DND-41 (cell line): ENCODE results near the gene SAP30L.

Source experiments
- EZH2 ChIP-seq: IDR thresholded peaks from 3 replicates; pipeline ENCODE4 v1.6.1; 2012; ENCODE audit warnings: borderline replicate concordance, low read depth, mild to moderate bottlenecking, moderate library complexity, low read length, inconsistent platforms; ENCODE audit not compliant: severe bottlenecking
- TF ChIP-seq, protein P1 (sequence below): IDR thresholded peaks from 2 replicates; pipeline ENCODE4 v1.5.1; 2012; ENCODE audit warnings: borderline replicate concordance, low read length, moderate library complexity, mild to moderate bottlenecking; ENCODE audit not compliant: poor library complexity, severe bottlenecking; ENCODE audit errors: extremely low read depth

- TF ChIP-seq, protein P1, sequence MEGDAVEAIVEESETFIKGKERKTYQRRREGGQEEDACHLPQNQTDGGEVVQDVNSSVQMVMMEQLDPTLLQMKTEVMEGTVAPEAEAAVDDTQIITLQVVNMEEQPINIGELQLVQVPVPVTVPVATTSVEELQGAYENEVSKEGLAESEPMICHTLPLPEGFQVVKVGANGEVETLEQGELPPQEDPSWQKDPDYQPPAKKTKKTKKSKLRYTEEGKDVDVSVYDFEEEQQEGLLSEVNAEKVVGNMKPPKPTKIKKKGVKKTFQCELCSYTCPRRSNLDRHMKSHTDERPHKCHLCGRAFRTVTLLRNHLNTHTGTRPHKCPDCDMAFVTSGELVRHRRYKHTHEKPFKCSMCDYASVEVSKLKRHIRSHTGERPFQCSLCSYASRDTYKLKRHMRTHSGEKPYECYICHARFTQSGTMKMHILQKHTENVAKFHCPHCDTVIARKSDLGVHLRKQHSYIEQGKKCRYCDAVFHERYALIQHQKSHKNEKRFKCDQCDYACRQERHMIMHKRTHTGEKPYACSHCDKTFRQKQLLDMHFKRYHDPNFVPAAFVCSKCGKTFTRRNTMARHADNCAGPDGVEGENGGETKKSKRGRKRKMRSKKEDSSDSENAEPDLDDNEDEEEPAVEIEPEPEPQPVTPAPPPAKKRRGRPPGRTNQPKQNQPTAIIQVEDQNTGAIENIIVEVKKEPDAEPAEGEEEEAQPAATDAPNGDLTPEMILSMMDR: no peak
- TF ChIP-seq EZH2: no peak
These were observed 9.8 kb downstream of the SAP30L start for GRCh38 chr5:154455585-154455984.
